Activated CD4-positive, alpha-beta T cell treated with anti-CD3 and anti-CD28 coated beads for 24 hours (primary cell): ENCODE data around the gene CARD11.
"Not testable (repeated sequence)": the region's sequence is repeated elsewhere in the genome, so short reads cannot be mapped to it uniquely, and the experiment has no call there.

Experiments
- DNase-seq, 2 donors: peaks; one replicate each; pipeline ENCODE4 v3.0.0-alpha.2; 2020; ENCODE audit warnings: low read depth in 2 of 2

Gene CARD11

GRCh38 chr7:2926120-2926895 lies 117.4 kb downstream of the CARD11 start:
- no peak for DNase-seq

- no peak for DNase-seq
Measured at GRCh38 chr7:2924866-2925840, 118.5 kb downstream of the CARD11 start.

GRCh38 chr7:2923886-2924574 lies 119.6 kb downstream of the CARD11 start:
- no peak for DNase-seq

GRCh38 chr7:2923291-2923781 lies 120.3 kb downstream of the CARD11 start:
- no peak for DNase-seq

- no peak for DNase-seq
Measured at GRCh38 chr7:2922866-2923265, 120.8 kb downstream of the CARD11 start.

- no peak for DNase-seq
Measured at GRCh38 chr7:2922348-2922691, 121.3 kb downstream of the CARD11 start.

GRCh38 chr7:2921653-2922347 lies 121.9 kb downstream of the CARD11 start:
- no peak for DNase-seq

GRCh38 chr7:2920956-2921652 lies 122.6 kb downstream of the CARD11 start:
- no peak for DNase-seq

- DNase-seq: not testable (repeated sequence)
Measured at GRCh38 chr7:2920480-2920879, 123.2 kb downstream of the CARD11 start.

GRCh38 chr7:2920041-2920440 lies 123.6 kb downstream of the CARD11 start:
- DNase-seq: no peak

GRCh38 chr7:2919256-2919655 lies 124.4 kb downstream of the CARD11 start:
- DNase-seq: no peak

GRCh38 chr7:2918406-2918805 lies 125.3 kb downstream of the CARD11 start:
- no peak for DNase-seq

- no peak for DNase-seq
Measured at GRCh38 chr7:2915023-2915422, 128.6 kb downstream of the CARD11 start.

- no peak for DNase-seq
Measured at GRCh38 chr7:2913760-2914387, 129.8 kb downstream of the CARD11 start.

- DNase-seq: no peak
Measured at GRCh38 chr7:2912684-2913439, 130.8 kb downstream of the CARD11 start.

GRCh38 chr7:2911466-2911865 lies 132.2 kb downstream of the CARD11 start:
- no peak for DNase-seq

GRCh38 chr7:2909471-2910039 lies 134.1 kb downstream of the CARD11 start:
- DNase-seq: no peak

- DNase-seq: no peak
Measured at GRCh38 chr7:2909043-2909442, 134.6 kb downstream of the CARD11 start.

GRCh38 chr7:2908103-2908683 lies 135.5 kb downstream of the CARD11 start:
- DNase-seq: no peak
